K562 (cell line): Measurements from ENCODE around the gene ATP9B. TPM values are rescaled to one million over a fixed set of nuclear protein-coding genes. Genes with fewer than 3 reads are reported as not detected.

Experiments used
- ARID3A ChIP-seq: IDR thresholded peaks from 2 replicates; pipeline ENCODE4 v1.6.1; 2012; ENCODE audit warnings: low read depth, low read length, improper control_type of control experiment, borderline replicate concordance
- CBFA2T3 ChIP-seq: fragments of 450-650 bp; IDR thresholded peaks from 2 replicates; pipeline ENCODE4 v1.6.1; 2017
- CGGBP1 ChIP-seq: fragments of 250-450 bp; sonication (Bioruptor Pico); IDR thresholded peaks from 2 replicates; pipeline ENCODE4 v1.9.0; 2021; ENCODE audit warnings: mild to moderate bottlenecking
- CSDE1 ChIP-seq, 2 experiments: fragments of 450-650 bp; IDR thresholded peaks; 2 replicates each; pipeline ENCODE4 v1.6.1; 2016; ENCODE audit warnings: mild to moderate bottlenecking in 1 of 2
- GATA2 ChIP-seq: sonication (generic); formaldehyde crosslinking; IDR thresholded peaks from 2 replicates; pipeline ENCODE4 v1.4.0; 2020; ENCODE audit warnings: mild to moderate bottlenecking, missing genetic modification reagents
- MTF1 ChIP-seq: fragments of 250-450 bp; sonication (Bioruptor Pico); IDR thresholded peaks from 2 replicates; pipeline ENCODE4 v1.9.0; 2021; ENCODE audit warnings: moderate library complexity, mild to moderate bottlenecking, inconsistent platforms, borderline replicate concordance
- NCOA1 ChIP-seq: fragments of 450-650 bp; IDR thresholded peaks from 2 replicates; pipeline ENCODE4 v1.6.1; 2016; ENCODE audit warnings: low read depth
- NFXL1 ChIP-seq: fragments of 450-650 bp; formaldehyde crosslinking; IDR thresholded peaks from 2 replicates; pipeline ENCODE4 v1.4.0; 2021; ENCODE audit warnings: mild to moderate bottlenecking
- OTX1 ChIP-seq: fragments of 450-650 bp; formaldehyde crosslinking; IDR thresholded peaks from 2 replicates; pipeline ENCODE4 v1.4.0; 2022; ENCODE audit warnings: mild to moderate bottlenecking
- POLR2A ChIP-seq: fragments of 450-650 bp; conservative IDR thresholded peaks from 2 replicates; pipeline ENCODE4 v1.6.1; 2016
- PRPF4 ChIP-seq: fragments of 200-400 bp; formaldehyde crosslinking; IDR thresholded peaks from one replicate; pipeline ENCODE4 v1.6.1; 2017; ENCODE audit warnings: low read length, low read depth, mild to moderate bottlenecking; ENCODE audit not compliant: insufficient read depth, poor library complexity, severe bottlenecking
- RBM17 ChIP-seq: fragments of 200-400 bp; formaldehyde crosslinking; IDR thresholded peaks from 2 replicates; pipeline ENCODE4 v1.6.1; 2017; ENCODE audit warnings: low read depth, mild to moderate bottlenecking, low read length, borderline replicate concordance
- RERE ChIP-seq: sonication (generic); formaldehyde crosslinking; IDR thresholded peaks from 2 replicates; pipeline ENCODE4 v1.8.0; 2023; ENCODE audit warnings: missing genetic modification reagents, mild to moderate bottlenecking, borderline replicate concordance
- RFX5 ChIP-seq: IDR thresholded peaks from 2 replicates; pipeline ENCODE4 v1.6.1; 2011; ENCODE audit warnings: low read depth, mild to moderate bottlenecking, improper control_type of control experiment, low read length
- SMC3 ChIP-seq: conservative IDR thresholded peaks from 2 replicates; pipeline ENCODE4 v1.6.1; 2011; ENCODE audit warnings: low read depth, low read length, improper control_type of control experiment; ENCODE audit not compliant: insufficient read depth
- TEAD4 ChIP-seq, 2 experiments: sonication (generic) in 1 of 2; formaldehyde crosslinking in 1 of 2; IDR thresholded peaks; 2 replicates each; pipeline versions ENCODE4 v1.6.1 to v1.8.0; 2012 to 2022; ENCODE audit warnings: borderline replicate concordance in 1 of 2, inconsistent platforms in 1 of 2, low read length in 1 of 2, mild to moderate bottlenecking in 1 of 2, missing genetic modification reagents in 1 of 2
- ZNF354B ChIP-seq: fragments of 250-450 bp; sonication (Bioruptor Pico); IDR thresholded peaks from 2 replicates; pipeline ENCODE4 v1.4.0; 2020
- ZNF511 ChIP-seq: sonication (generic); formaldehyde crosslinking; IDR thresholded peaks from 2 replicates; pipeline ENCODE4 v1.8.0; 2022; ENCODE audit warnings: mild to moderate bottlenecking, missing genetic modification reagents
- ZNF644 ChIP-seq: fragments of 200-800 bp; sonication (Bioruptor generic); IDR thresholded peaks from 2 replicates; pipeline ENCODE4 v1.6.1; 2016; ENCODE audit warnings: low read depth, missing genetic modification characterization, missing compliant biosample characterization
- ZNF695 ChIP-seq: fragments of 450-650 bp; formaldehyde crosslinking; IDR thresholded peaks from 2 replicates; pipeline ENCODE4 v1.4.0; 2020; ENCODE audit warnings: mild to moderate bottlenecking, moderate library complexity
- polyA plus RNA-seq, 8 experiments: library from polyadenylated mRNA; depleted of rRNA in 4 of 8; stranded (reverse) in 5 of 8; unstranded in 3 of 8; fragments of >200 nt; fragmentation: Nextera tagmentation in 2 of 8; fragmentation: Illumina TruSeq in 1 of 8; extraction: Ambion mirVana in 2 of 8; extraction: Trizol in 1 of 8; gene quantifications; 2 replicates each; pipeline versions ENCODE4 v1.2.1 to v1.2.3, GENCODE V29; 2011 to 2014; ENCODE audit warnings: inconsistent platforms in 1 of 8, missing spikeins in 1 of 8
- total RNA-seq, 7 experiments: library from RNA; depleted of rRNA in 6 of 7; stranded (reverse); fragments of >200 nt in 6 of 7; fragmentation: Illumina TruSeq in 2 of 7; extraction: Trizol in 2 of 7; gene quantifications; 2 replicates each; pipeline versions ENCODE4 v1.2.1 to v1.2.3, GENCODE V29; 2011 to 2021; ENCODE audit warnings: low replicate concordance in 1 of 7

The ATP9B gene
- total and polyA plus RNA-seq, 9 of the 15 experiments (the other 6 are each of a cell fraction or from before 2014, with no cell fraction given): 0.66 to 13.2 (median 7.9) TPM

- TF ChIP-seq PRPF4 (no peak), ZNF644 (tag) (no peak), NCOA1 (no peak), POLR2A (no peak), ARID3A (no peak), SMC3 (no peak), RERE (CRISPR knock-in tag) (no peak), ZNF511 (CRISPR knock-in tag) (no peak), GATA2 (no peak), TEAD4 (IDR thresholded peaks at IDR 0.05; ENCODE audit: low read length) (peak; percentile 78), TEAD4 (CRISPR knock-in tag; IDR thresholded peaks at IDR 0.05; ENCODE audit: borderline replicate concordance) (no peak), CBFA2T3 (peak; percentile 85), RFX5 (no peak), MTF1 (CRISPR knock-in tag) (no peak), ZNF354B (no peak), NFXL1 (CRISPR knock-in tag) (no peak), ZNF695 (CRISPR knock-in tag) (no peak), CGGBP1 (CRISPR knock-in tag) (no peak), RBM17 (no peak), OTX1 (CRISPR knock-in tag) (no peak), CSDE1 (IDR thresholded peaks at IDR 0.05) (no peak)
Observed at GRCh38 chr18:79258447-79258846, 189.3 kb downstream of the ATP9B start (continued).
